Hepatocyte (in vitro differentiated cells): ENCODE results near the gene LRSAM1. TPM values are rescaled to one million over a fixed set of nuclear protein-coding genes. Genes with fewer than 3 reads are reported as not detected.

ENCODE experiments used
- DNase-seq: peaks from one replicate; pipeline ENCODE4 v3.0.0-alpha.2; 2016; ENCODE audit warnings: low spot score
- H2AFZ ChIP-seq: fragments of 200-600 bp; sonication (generic); 2 replicates; pipeline ENCODE4 v1.6.0; 2016; ENCODE audit warnings: antibody characterized with exemption, mild to moderate bottlenecking
- H3K27ac ChIP-seq: fragments of 200-600 bp; sonication (generic); 2 replicates; pipeline ENCODE4 v1.5.1; 2016; ENCODE audit warnings: mild to moderate bottlenecking
- H3K27me3 ChIP-seq: fragments of 200-600 bp; sonication (generic); 2 replicates; pipeline ENCODE4 v1.6.1; 2016
- H3K36me3 ChIP-seq: fragments of 200-600 bp; sonication (generic); replicated peaks from 2 replicates; pipeline ENCODE4 v1.5.1; 2016; ENCODE audit warnings: low read depth; ENCODE audit not compliant: insufficient read depth
- H3K4me1 ChIP-seq: fragments of 200-600 bp; sonication (generic); 2 replicates; pipeline ENCODE4 v1.5.1; 2016; ENCODE audit warnings: mild to moderate bottlenecking, moderate library complexity; ENCODE audit not compliant: insufficient read depth
- H3K4me2 ChIP-seq: fragments of 200-600 bp; sonication (generic); 2 replicates; pipeline ENCODE4 v1.6.0; 2016
- H3K4me3 ChIP-seq: fragments of 200-600 bp; sonication (generic); 2 replicates; pipeline ENCODE4 v1.5.1; 2016; ENCODE audit warnings: mild to moderate bottlenecking
- H3K79me2 ChIP-seq: fragments of 200-600 bp; sonication (generic); 2 replicates; pipeline ENCODE4 v1.6.0; 2017; ENCODE audit warnings: mild to moderate bottlenecking
- H3K9me2 ChIP-seq: fragments of 200-600 bp; sonication (generic); replicated peaks from 2 replicates; pipeline ENCODE4 v1.6.0; 2017; ENCODE audit warnings: mild to moderate bottlenecking; ENCODE audit not compliant: insufficient read depth
- H3K9me3 ChIP-seq: fragments of 200-600 bp; sonication (generic); 2 replicates; pipeline ENCODE4 v1.5.1; 2016; ENCODE audit warnings: low read depth, mild to moderate bottlenecking
- H4K20me1 ChIP-seq: fragments of 200-600 bp; sonication (generic); 2 replicates; pipeline ENCODE4 v1.6.0; 2016; ENCODE audit warnings: mild to moderate bottlenecking; ENCODE audit not compliant: insufficient read depth, poor library complexity, severe bottlenecking
- EZH2 ChIP-seq: fragments of 200-600 bp; sonication (generic); IDR thresholded peaks from 2 replicates; pipeline ENCODE4 v1.6.1; 2016; ENCODE audit warnings: antibody characterized with exemption, mild to moderate bottlenecking, borderline replicate concordance
- EZH2phosphoT487 ChIP-seq: fragments of 200-600 bp; sonication (generic); IDR thresholded peaks from one replicate; pipeline ENCODE4 v1.6.1; 2018; ENCODE audit warnings: antibody characterized with exemption, mild to moderate bottlenecking, low read depth, moderate library complexity; ENCODE audit not compliant: unreplicated experiment, severe bottlenecking
- WGBS: methylation state at CpG from one replicate; pipeline ENCODE4 v1.1.6; 2016; ENCODE audit warnings: low lambda C conversion rate; ENCODE audit errors: missing lambda C conversion rate; 5-methylcytosine and 5-hydroxymethylcytosine counted together
- polyA plus RNA-seq: library from polyadenylated mRNA; unstranded; fragments of >200 nt; fragmentation: Nextera tagmentation; extraction: Ambion mirVana; gene quantifications from 2 replicates; pipeline ENCODE4 v1.2.1, GENCODE V29; 2016
- total RNA-seq: library from RNA; depleted of rRNA; stranded (reverse); fragments of >200 nt; gene quantifications from 2 replicates; pipeline ENCODE4 v1.2.3, GENCODE V29; 2014
- TF ChIP-seq, protein P1 (sequence below): fragments of 200-600 bp; sonication (generic); IDR thresholded peaks from 2 replicates; pipeline ENCODE4 v1.5.1; 2016; ENCODE audit warnings: antibody characterized with exemption, mild to moderate bottlenecking; ENCODE audit not compliant: poor library complexity

The LRSAM1 gene
- total and polyA plus RNA-seq, 2 experiments from 2014 or later: 10.7 to 19.4 TPM

DNA sequence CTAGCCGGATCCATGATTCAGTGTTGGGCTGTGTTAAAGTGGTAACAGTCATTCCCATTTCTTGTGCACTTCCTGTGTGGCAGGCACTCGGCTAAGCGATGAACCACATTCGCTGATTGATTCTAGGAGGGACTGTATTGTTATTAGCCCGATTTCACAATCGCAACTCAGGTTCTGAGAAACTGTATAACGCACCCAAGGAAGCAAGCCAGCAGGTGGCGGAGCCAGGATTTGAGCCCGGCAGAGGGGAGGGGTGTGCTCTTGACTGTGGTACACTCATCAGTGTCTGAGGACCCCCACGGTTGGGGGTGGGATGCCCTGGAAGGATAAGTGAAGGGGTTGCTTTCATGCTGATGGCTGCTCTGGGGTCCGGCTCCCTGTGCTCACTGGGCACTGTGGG lies 34.7 kb downstream of the LRSAM1 start:
- 90% methylated on average over 11 of the region's 11 CpGs for WGBS
- Histone ChIP-seq H3K4me3 (no peak overlapping the region), H2AFZ (no peak overlapping the region), H3K27me3 (no peaks in the 10 kb centered on the region), H3K9me2 (no peaks in the 10 kb centered on the region), H3K9me3 (no peaks in the 10 kb centered on the region), H3K79me2 (no peaks in the 10 kb centered on the region), H4K20me1 (no peaks in the 10 kb centered on the region), H3K36me3 (no peaks in the 10 kb centered on the region), H3K4me2 (no peak overlapping the region), H3K4me1 (no peaks in the 10 kb centered on the region), H3K27ac (no peak overlapping the region)
- no peak for DNase-seq
- TF ChIP-seq, protein P1, sequence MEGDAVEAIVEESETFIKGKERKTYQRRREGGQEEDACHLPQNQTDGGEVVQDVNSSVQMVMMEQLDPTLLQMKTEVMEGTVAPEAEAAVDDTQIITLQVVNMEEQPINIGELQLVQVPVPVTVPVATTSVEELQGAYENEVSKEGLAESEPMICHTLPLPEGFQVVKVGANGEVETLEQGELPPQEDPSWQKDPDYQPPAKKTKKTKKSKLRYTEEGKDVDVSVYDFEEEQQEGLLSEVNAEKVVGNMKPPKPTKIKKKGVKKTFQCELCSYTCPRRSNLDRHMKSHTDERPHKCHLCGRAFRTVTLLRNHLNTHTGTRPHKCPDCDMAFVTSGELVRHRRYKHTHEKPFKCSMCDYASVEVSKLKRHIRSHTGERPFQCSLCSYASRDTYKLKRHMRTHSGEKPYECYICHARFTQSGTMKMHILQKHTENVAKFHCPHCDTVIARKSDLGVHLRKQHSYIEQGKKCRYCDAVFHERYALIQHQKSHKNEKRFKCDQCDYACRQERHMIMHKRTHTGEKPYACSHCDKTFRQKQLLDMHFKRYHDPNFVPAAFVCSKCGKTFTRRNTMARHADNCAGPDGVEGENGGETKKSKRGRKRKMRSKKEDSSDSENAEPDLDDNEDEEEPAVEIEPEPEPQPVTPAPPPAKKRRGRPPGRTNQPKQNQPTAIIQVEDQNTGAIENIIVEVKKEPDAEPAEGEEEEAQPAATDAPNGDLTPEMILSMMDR: no peak
- TF ChIP-seq EZH2 (no peak), EZH2phosphoT487 (no peak)

DNA sequence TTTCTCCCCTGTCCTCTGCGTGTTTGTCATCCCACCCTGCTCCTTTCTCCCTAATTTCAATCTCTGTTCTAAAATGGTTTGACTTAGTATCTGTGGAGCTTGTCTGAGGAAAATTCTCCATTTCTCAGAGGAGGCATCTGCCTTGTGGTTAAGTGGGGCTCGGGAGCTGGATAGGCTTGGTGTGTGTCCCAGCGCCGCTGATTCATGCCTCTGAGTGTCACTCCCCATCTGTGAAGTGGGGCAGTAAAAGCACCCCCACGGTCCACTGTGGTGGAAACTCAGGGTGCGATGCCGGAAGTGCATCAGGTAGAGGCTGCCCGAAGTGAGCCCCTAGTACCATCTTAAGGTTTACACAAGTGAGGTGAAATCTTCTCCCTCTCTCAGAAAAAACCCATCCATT lies 37.6 kb downstream of the LRSAM1 start:
- Histone ChIP-seq H3K27ac (no peak overlapping the region), H3K9me3 (no peaks in the 10 kb centered on the region), H2AFZ (no peak overlapping the region), H3K9me2 (no peaks in the 10 kb centered on the region), H4K20me1 (no peaks in the 10 kb centered on the region), H3K79me2 (no peaks in the 10 kb centered on the region), H3K4me1 (no peaks in the 10 kb centered on the region), H3K4me2 (no peak overlapping the region), H3K36me3 (no peaks in the 10 kb centered on the region), H3K27me3 (no peaks in the 10 kb centered on the region), H3K4me3 (no peak overlapping the region)
- WGBS: 98% methylated on average over 8 of the region's 8 CpGs
- DNase-seq: no peak
- TF ChIP-seq, protein P1: no peak
- TF ChIP-seq EZH2phosphoT487: no peak
- TF ChIP-seq EZH2: no peak

- H3K4me1 ChIP-seq: no peaks in the 10 kb centered on the region
- no peak overlapping the region for H3K4me3 ChIP-seq
- no peak overlapping the region for H3K27ac ChIP-seq
- H2AFZ ChIP-seq: no peak overlapping the region
- no peak for TF ChIP-seq EZH2
- TF ChIP-seq, protein P1: peak; percentile 7
- TF ChIP-seq EZH2phosphoT487: no peak
- H3K4me2 ChIP-seq: no peak overlapping the region
- H3K36me3 ChIP-seq: no peaks in the 10 kb centered on the region
- no peaks in the 10 kb centered on the region for H4K20me1 ChIP-seq
- H3K27me3 ChIP-seq: no peaks in the 10 kb centered on the region
- no peaks in the 10 kb centered on the region for H3K79me2 ChIP-seq
- 81% methylated on average over 20 of the region's 22 CpGs for WGBS
- DNase-seq: no peak
- no peaks in the 10 kb centered on the region for H3K9me2 ChIP-seq
- no peaks in the 10 kb centered on the region for H3K9me3 ChIP-seq
Observed at GRCh38 chr9:127489471-127490115, 38.3 kb downstream of the LRSAM1 start.
